ENCODE data around the gene PRSS2. TPM values are rescaled to one million over a fixed set of nuclear protein-coding genes. Genes with fewer than 3 reads are reported as not detected.
"Not testable (repeated sequence)": the region's sequence is repeated elsewhere in the genome, so short reads cannot be mapped to it uniquely, and the experiment has no call there.

The PRSS2 gene
- total RNA-seq, 1 donor from 2014 or later = not detected

GRCh38 chr7:142767451-142767850, 3.3 kb upstream of the PRSS2 start:
- no peak for FAIRE-seq
- no peaks in the 10 kb centered on the region for H3K36me3 ChIP-seq (ENCODE audit: control insufficient read depth, insufficient read depth, low read length)
- peaks cover 2% of the 10 kb centered on the region for H3K27me3 ChIP-seq (ENCODE audit: control insufficient read depth, insufficient read depth, low read length)
- H3K4me3 ChIP-seq (ENCODE audit: low read depth, low read length) = no peak overlapping the region
- DNase-seq (ENCODE audit: low read depth) = no peak
- no peak for TF ChIP-seq CTCF (IDR thresholded peaks at IDR 0.05; ENCODE audit: insufficient read depth, low read length, severe bottlenecking)

- H3K27me3 ChIP-seq (ENCODE audit: control insufficient read depth, insufficient read depth, low read length) = peaks cover 2% of the 10 kb centered on the region
- H3K36me3 ChIP-seq (ENCODE audit: control insufficient read depth, insufficient read depth, low read length) = no peaks in the 10 kb centered on the region
- no peak overlapping the region for H3K4me3 ChIP-seq (ENCODE audit: low read depth, low read length)
- no peak for TF ChIP-seq CTCF (IDR thresholded peaks at IDR 0.05; ENCODE audit: insufficient read depth, low read length, severe bottlenecking)
- FAIRE-seq (peak; percentile 55), DNase-seq (ENCODE audit: low read depth) (no peak)
Measured at GRCh38 chr7:142767861-142768260, 2.9 kb upstream of the PRSS2 start.

GRCh38 chr7:142768885-142769284, 1.9 kb upstream of the PRSS2 start:
- DNase-seq (ENCODE audit: low read depth); H3K36me3 ChIP-seq (ENCODE audit: control insufficient read depth, insufficient read depth, low read length); H3K4me3 ChIP-seq (ENCODE audit: low read depth, low read length); H3K27me3 ChIP-seq (ENCODE audit: control insufficient read depth, insufficient read depth, low read length); FAIRE-seq: not testable (repeated sequence)

GRCh38 chr7:142771353-142771723, 568 bp downstream of the PRSS2 start:
- DNase-seq (ENCODE audit: low read depth) (no peak), FAIRE-seq (no peak)
- no peaks in the 10 kb centered on the region for H3K36me3 ChIP-seq (ENCODE audit: control insufficient read depth, insufficient read depth, low read length)
- H3K4me3 ChIP-seq (ENCODE audit: low read depth, low read length) = no peak overlapping the region
- peaks cover 2% of the 10 kb centered on the region for H3K27me3 ChIP-seq (ENCODE audit: control insufficient read depth, insufficient read depth, low read length)
- TF ChIP-seq CTCF (IDR thresholded peaks at IDR 0.05; ENCODE audit: insufficient read depth, low read length, severe bottlenecking) = no peak

GRCh38 chr7:142772051-142772450, 1.3 kb downstream of the PRSS2 start:
- Histone ChIP-seq H3K4me3 (ENCODE audit: low read depth, low read length) (no peak overlapping the region), H3K36me3 (ENCODE audit: control insufficient read depth, insufficient read depth, low read length) (no peaks in the 10 kb centered on the region), H3K27me3 (ENCODE audit: control insufficient read depth, insufficient read depth, low read length) (peaks cover 2% of the 10 kb centered on the region)
- DNase-seq (ENCODE audit: low read depth) (no peak), FAIRE-seq (peak; percentile 96)
- no peak for TF ChIP-seq CTCF (IDR thresholded peaks at IDR 0.05; ENCODE audit: insufficient read depth, low read length, severe bottlenecking)

- DNase-seq (ENCODE audit: low read depth) (no peak), FAIRE-seq (no peak)
- H3K4me3 ChIP-seq (ENCODE audit: low read depth, low read length) = no peak overlapping the region
- H3K36me3 ChIP-seq (ENCODE audit: control insufficient read depth, insufficient read depth, low read length) = no peaks in the 10 kb centered on the region
- peaks cover 2% of the 10 kb centered on the region for H3K27me3 ChIP-seq (ENCODE audit: control insufficient read depth, insufficient read depth, low read length)
- no peak for TF ChIP-seq CTCF (IDR thresholded peaks at IDR 0.05; ENCODE audit: insufficient read depth, low read length, severe bottlenecking)
Measured at GRCh38 chr7:142772673-142773072, 1.9 kb downstream of the PRSS2 start.

Measured in bronchial epithelial cell (primary cell).